ENCODE results near the gene MGAT3.

DNA sequence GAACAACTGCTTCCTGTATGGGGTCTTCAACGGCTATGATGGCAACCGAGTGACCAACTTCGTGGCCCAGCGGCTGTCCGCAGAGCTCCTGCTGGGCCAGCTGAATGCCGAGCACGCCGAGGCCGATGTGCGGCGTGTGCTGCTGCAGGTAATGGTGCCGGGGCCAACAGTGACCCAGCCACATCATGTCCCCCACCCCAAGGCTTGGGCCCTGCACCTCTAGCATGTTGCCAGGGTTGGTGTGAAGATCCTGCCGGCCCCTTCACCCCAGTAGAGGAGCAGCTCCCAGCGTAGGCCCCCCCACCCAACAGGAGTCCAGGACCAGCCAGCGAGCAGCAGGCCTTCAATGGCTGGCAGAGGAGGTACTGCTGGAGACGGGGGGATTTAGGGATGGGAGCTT lies 41.3 kb upstream of the MGAT3 start:
- no peak for TF ChIP-seq SETDB1 (IDR thresholded peaks at IDR 0.05; ENCODE audit: insufficient read length, low read length)
- TF ChIP-seq ZNF426 (tag by site-specific recombination; IDR thresholded peaks at IDR 0.05): no peak
- TF ChIP-seq, protein P1, sequence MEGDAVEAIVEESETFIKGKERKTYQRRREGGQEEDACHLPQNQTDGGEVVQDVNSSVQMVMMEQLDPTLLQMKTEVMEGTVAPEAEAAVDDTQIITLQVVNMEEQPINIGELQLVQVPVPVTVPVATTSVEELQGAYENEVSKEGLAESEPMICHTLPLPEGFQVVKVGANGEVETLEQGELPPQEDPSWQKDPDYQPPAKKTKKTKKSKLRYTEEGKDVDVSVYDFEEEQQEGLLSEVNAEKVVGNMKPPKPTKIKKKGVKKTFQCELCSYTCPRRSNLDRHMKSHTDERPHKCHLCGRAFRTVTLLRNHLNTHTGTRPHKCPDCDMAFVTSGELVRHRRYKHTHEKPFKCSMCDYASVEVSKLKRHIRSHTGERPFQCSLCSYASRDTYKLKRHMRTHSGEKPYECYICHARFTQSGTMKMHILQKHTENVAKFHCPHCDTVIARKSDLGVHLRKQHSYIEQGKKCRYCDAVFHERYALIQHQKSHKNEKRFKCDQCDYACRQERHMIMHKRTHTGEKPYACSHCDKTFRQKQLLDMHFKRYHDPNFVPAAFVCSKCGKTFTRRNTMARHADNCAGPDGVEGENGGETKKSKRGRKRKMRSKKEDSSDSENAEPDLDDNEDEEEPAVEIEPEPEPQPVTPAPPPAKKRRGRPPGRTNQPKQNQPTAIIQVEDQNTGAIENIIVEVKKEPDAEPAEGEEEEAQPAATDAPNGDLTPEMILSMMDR (tag by site-specific recombination; IDR thresholded peaks at IDR 0.05): no peak
- TF ChIP-seq, protein P2, sequence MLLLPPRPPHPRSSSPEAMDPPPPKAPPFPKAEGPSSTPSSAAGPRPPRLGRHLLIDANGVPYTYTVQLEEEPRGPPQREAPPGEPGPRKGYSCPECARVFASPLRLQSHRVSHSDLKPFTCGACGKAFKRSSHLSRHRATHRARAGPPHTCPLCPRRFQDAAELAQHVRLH (tag by site-specific recombination; IDR thresholded peaks at IDR 0.05): no peak
- TF ChIP-seq ZNF791 (tag by site-specific recombination; IDR thresholded peaks at IDR 0.05): no peak
